Ramos (cell line): ENCODE data around the gene OR2M2.

Experiments used
- in situ Hi-C: fragments of 300-500 bp; cut with MboI; formaldehyde crosslinking; loops from one replicate; pipeline ENCODE4 v1.14.3; 2022; ENCODE audit warnings: low sequenced_read_pairs; ENCODE audit not compliant: unreplicated experiment

Gene OR2M2

GRCh38 chr1:248174521-248174920 is at the start of gene OR2M2:
TSS of gene OR2M2 (plus strand) at chr1:248174821. CDS start at chr1:248179986, 5,165 bp downstream.
- in situ Hi-C loops, result no loop called here

- in situ Hi-C loops, result no loop called here
Measured at GRCh38 chr1:248127653-248128052, 47.0 kb upstream of the OR2M2 start.

GRCh38 chr1:248136811-248137210 is 37.8 kb upstream of the OR2M2 start:
- in situ Hi-C loops, result no loop called here

- in situ Hi-C loops, result no loop called here
Measured at GRCh38 chr1:248140846-248141245, 33.8 kb upstream of the OR2M2 start.

GRCh38 chr1:248143311-248143710 is 31.3 kb upstream of the OR2M2 start:
- in situ Hi-C loops, result no loop called here

GRCh38 chr1:248144513-248145198 is 30.0 kb upstream of the OR2M2 start, which contains the start of gene OR2M5:
TSS of gene OR2M5 (plus strand) at chr1:248145148. CDS start at chr1:248145148, 0 bp downstream.
- in situ Hi-C loops, result no loop called here

- in situ Hi-C loops, result no loop called here
Measured at GRCh38 chr1:248152056-248152827, 22.4 kb upstream of the OR2M2 start.

GRCh38 chr1:248155927-248156326 is 18.7 kb upstream of the OR2M2 start:
- in situ Hi-C loops, result no loop called here

- in situ Hi-C loops, result no loop called here
Measured at GRCh38 chr1:248158758-248159157, 15.9 kb upstream of the OR2M2 start.

- in situ Hi-C loops, result no loop called here
Measured at GRCh38 chr1:248164031-248164430, 10.6 kb upstream of the OR2M2 start.

GRCh38 chr1:248165186-248165585 is 9.4 kb upstream of the OR2M2 start:
- in situ Hi-C loops, result no loop called here

GRCh38 chr1:248183996-248184395 is 9.4 kb downstream of the OR2M2 start:
- in situ Hi-C loops, result no loop called here

- in situ Hi-C loops, result no loop called here
Measured at GRCh38 chr1:248187363-248187762, 12.7 kb downstream of the OR2M2 start.

GRCh38 chr1:248189026-248189425 is 14.4 kb downstream of the OR2M2 start:
- in situ Hi-C loops, result no loop called here

- in situ Hi-C loops, result no loop called here
Measured at GRCh38 chr1:248194117-248194516, 19.5 kb downstream of the OR2M2 start.

- in situ Hi-C loops, result no loop called here
Measured at GRCh38 chr1:248196965-248197364, 22.3 kb downstream of the OR2M2 start, which contains the start of gene OR2M3. TSS of gene OR2M3 (plus strand) at chr1:248197265. CDS start at chr1:248203068, 5,803 bp downstream.

- in situ Hi-C loops, result no loop called here
Measured at GRCh38 chr1:248215880-248216279, 41.3 kb downstream of the OR2M2 start.

- in situ Hi-C loops, result no loop called here
Measured at GRCh38 chr1:248225537-248225936, 50.9 kb downstream of the OR2M2 start.

GRCh38 chr1:248229360-248229908 is 54.8 kb downstream of the OR2M2 start:
- in situ Hi-C loops, result no loop called here
